ENCODE data around the gene RFC3.

GRCh38 chr13:33828431-33829129 lies 10.6 kb downstream of the RFC3 start:
- TF ChIP-seq CTCF (IDR thresholded peaks at IDR 0.05) (no peak), EP300 (IDR thresholded peaks at IDR 0.05) (no peak)
